Esophagus mucosa (tissue), 1 donor: ENCODE measurements around the gene MYPOP. TPM values are rescaled to one million over a fixed set of nuclear protein-coding genes. Genes with fewer than 3 reads are reported as not detected.

Source experiments
- ATAC-seq: fragments of 200-7000 bp; cut with Tn5 transposase; one replicate; pipeline ENCODE4 v1.9.1; 2020
- total RNA-seq: library from RNA; stranded (reverse); gene quantifications from one replicate; pipeline ENCODE4 v1.2.4, GENCODE V29; 2023
- donor health status: DM: yes; HTN: yes; CAD: no.

Gene MYPOP, protein sequence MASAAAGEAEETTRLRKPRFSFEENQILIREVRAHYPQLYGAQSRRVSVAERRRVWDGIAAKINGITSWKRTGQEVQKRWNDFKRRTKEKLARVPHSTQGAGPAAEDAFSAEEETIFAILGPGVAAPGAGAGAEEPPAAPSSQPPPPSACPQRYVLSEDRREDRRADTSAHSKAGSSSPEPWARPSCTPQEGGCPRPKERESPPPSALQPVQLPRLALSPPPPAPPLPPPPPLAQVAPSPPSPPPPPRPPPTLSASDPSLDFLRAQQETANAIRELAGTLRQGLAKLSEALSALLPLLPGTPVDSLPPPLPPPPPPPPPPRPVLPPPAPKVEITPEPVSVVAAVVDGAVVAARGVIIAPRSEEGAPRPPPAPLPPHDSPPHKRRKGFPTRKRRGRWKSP
- total RNA-seq: 3.7 TPM

DNA sequence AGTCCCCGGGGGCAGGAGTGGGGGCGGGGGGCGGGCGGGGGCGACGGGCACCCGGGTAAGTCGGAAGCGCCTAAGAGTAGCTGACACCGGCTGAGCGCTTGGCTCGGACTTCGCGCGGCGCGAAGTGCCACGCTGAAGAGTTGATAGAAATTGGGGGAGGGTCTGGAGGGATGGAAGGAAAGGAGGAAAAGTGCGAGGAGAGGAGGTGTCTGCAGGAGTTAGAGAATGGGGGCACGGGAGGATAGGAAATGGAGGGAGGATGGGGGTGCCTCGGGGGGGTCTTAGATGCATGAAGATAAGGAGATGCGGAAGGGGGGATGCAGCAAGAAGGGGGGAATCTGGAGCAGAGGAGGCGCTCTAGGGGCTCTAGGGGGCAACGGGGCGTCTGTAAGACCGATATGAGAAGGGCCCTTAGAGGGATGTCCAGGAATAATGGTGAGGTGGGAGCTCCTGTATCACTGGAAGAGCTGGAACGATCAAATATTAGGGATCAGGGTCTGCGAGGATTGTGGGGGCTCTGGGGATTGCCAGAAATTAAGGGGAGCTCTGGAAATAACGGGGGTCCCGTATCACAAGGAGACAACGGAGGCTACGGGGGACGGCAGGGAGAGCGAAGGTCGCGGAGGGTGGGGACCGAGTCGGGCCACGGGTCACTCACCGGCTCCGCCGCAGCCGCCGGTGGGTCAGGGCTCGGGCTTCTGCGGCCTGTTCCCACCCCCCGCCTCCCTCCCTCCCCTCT is at the start of gene MYPOP:
TSS of gene MYPOP (minus strand) at position 702 of the 739 bp plus-strand sequence. CDS start 840 bp downstream, outside the sequence.
- ATAC-seq: no peak

DNA sequence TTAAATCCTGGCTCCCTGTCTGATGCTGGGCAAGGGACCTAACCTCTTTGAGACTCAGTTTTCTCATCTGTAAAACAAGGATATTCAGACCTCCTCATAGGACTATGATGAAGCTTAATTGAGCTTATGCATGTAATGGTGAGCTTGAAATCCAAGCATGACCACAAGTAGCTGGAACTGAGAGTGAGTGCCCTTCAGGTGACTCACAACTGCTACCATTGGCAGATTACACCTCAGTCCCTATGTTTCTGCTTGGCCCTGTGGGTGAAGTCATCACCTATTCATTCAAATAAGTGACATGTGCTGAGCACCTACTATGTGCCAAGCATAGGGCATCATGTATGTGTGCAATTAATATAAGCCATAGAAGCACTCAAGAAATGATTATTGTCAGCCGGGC is 45.5 kb upstream of the MYPOP start:
- no peak for ATAC-seq

DNA sequence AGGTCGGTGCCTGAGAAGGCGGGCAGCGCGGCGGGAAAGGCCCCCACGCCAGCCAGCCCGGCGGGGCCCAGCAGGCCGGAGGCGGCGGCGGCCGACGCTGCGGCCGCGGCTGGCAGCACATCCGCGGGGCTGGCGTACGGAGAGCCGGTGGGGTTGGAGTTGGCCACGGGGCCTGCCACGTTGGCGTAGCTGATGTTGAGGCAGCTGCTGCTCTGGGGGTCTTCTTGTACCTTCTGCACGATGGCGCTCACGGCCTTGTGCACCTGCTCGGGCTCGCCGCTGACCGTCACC is 38.0 kb upstream of the MYPOP start:
- no peak for ATAC-seq

DNA sequence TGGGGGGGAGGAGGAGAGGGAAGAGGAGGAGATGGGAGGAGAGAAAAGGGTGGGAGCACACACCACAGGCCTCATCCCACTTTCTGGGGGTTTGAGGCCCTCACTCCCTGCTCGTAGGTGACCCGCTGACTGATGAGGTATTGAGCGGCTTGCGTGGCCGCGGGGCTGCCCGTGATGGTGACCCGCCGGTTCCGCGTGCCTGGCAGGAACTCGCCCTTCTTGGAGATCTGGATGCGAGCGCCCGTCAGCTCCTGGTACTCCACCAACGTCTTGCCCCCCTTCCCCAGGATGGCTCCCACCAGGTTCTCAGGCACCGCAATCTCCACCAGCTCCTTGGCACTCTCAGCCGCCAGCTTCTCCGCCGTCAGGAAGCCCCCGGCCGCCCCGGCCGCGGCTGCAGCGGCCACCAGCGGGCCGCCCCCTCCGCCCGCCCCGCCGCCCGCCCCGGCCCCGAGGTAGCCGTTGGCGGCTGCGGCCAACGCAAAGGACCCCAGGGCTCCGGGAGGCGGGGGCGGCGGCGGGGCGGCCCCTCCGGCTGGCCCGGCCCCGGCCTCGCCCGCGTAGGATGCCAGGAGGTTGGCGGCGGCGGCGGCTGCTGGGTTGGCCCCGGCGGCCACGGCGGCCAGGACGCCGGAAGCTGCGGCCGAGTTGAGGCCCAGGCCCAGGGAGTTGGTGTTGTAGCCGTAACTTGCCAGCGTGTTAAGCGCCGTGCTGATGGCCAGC is 37.5 kb upstream of the MYPOP start:
- ATAC-seq: peak; percentile 22

DNA sequence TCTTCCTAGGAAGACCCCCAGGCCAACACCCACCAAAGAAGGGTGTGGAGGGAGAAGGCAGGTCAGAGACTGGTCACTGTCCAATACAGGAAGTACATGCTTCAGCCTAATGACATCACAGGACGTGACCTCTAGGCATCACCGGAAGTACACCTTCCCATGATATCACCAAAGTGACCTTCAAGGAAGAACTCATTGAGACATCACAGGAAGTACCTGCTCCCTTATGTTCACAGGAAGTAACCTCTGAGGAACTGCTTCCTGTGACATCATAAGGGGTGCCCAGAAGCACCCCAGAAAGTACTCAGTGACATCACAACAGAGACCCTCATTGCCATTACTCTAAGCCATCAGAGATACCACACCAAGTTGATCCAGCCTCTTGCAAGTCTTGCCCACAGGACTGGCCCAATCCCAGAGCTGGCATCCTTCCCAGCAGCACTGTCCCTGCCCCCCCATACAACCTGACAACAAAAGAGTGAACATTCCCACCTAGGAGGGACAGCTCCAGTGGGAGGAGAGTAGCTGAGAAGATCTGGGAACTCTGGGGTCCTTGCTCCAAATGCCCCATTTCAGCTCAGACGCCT is 36.4 kb upstream of the MYPOP start:
- ATAC-seq: peak; percentile 12

DNA sequence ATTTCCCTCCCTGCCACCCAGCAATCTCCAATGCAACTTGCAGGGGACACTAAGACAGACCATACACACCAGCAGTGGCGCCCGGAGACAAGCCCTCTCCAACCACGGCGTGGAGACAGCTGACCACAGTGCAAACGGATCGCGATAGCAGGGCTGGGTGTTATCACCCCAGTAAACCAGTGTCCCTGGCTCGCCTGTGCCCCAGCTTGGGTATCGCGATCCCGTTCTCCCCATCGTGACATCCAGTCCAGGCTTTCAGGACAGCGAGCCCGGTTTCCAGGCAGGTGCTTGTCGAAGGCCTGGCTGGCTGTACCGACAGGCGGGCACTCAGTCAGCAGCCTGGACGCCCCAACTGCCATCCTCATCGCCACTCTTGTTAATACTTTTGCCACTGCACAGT is 32.9 kb upstream of the MYPOP start:
- no peak for ATAC-seq

DNA sequence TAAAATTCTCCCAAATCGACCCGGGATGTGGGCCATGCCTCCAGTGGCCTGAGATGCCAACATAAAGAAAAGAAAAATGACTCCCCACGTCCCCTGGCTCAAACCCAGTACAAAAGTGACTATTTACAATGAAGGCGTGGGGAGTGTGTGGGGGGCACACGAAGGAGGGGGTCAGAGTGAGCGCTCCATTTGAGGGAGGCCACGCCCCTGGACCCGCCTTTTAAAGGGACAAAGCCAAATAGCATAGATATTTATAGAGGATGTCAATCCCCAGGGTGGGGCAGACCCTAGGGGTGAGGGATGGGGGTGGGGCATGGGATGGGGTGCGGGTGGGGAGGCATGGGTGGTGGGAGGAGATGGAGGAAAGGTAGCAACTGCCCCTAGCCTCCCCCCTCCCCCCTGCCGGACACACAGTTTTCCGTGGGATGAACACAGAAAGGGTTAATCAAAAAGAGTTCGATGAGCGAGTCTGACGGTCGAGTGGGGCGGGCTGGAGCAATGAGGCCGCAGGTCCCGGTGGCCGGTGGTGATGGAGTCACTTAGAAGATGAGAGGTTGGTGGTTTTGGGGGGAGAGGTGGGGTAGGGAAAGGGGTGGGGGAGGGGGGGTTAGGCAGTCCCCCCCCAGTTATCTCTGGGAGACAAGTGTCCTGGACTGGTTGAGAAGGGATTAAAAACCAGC is 32.3 kb upstream of the MYPOP start:
- ATAC-seq: no peak

DNA sequence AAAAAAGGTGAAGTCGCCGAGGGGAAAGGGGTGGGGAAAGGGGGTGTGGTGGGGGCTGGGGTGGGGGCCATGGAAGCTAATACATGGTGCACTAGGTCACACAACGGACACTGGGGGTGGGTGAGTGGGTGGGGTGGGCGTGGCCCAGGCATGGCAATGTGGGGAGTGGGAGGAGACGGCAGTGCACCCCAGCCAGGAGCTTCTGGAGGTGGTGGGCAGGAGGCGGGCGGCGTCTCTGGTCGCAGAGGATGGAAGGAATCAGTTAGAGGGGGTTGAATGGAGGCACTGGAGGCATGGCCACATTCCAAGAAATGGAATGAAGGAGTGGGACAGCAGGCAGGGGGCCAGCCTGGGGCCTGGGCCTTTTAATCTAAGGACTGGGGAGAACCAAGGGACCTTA is 31.3 kb upstream of the MYPOP start:
- ATAC-seq: no peak

DNA sequence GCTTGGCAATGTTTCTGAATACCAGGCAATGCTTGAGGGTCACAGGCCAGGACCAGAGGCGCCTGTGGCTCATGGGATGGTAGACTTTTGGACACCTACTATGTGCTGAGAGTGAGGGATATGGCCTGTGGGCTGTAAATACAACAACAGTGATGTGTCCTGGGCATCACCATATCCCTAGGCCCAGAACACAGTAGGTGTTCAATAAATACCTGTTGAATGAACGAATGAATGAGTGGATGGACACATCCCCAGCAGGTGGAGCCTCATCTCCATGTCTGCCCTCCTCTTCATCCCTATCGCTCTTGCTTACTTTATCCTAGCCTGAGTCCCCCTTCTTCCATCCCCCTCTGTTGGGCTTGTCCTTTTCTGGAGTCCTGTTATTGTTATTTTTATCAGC is 28.6 kb upstream of the MYPOP start:
- ATAC-seq: no peak

DNA sequence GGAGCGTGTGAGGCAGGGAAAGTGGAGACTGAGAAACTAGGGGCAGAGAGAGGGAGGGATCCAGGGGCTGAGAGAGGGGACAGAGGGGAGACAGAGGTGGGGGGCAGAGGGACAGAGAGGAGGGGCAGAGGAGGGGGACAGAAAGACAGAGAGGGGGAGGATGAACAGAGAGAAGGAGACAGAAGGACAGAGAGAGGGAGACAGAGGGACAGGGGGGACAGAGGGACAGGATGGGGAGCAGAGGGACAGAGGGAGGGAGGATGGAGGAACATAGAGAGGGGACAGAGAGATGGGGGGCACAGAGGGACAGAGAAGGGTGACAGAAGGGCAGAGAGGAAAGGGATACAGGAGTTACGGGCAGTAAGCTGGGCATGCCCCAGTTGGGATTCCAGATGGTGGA is 26.8 kb upstream of the MYPOP start:
- ATAC-seq: no peak

DNA sequence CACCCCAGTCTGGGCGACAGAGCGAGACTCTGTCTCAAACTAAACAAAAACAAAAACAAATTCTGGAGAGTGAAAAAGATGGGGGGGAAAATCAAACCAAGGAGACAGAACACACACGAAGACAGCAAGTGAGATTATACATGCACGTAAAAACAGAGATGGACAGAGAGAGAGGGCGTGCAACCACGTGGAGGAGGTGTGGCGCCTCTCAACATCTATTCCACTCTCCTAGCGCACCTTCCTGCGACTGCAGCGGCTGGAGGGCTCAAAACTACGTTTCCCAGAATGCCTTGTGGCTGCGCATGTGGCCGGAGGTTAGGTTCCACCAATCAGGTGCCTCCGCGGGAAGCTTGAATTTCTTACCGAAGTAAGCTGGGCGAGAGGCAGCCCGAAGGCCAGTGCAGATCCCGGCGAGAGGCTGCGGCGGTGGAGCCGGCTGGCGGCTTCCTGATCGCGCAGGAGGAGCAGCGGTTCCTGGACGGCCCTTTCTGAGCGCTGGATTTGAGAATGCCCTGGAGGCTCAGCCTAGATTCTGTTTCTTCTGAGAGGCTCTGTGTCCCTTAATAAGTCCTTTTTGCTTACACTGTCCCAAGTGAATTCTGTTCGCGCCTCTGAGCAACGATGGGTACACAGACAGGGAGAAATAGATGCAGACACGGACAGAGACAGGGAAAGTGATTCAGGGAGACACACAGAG is 25.3 kb upstream of the MYPOP start:
- ATAC-seq: peak; percentile 89

DNA sequence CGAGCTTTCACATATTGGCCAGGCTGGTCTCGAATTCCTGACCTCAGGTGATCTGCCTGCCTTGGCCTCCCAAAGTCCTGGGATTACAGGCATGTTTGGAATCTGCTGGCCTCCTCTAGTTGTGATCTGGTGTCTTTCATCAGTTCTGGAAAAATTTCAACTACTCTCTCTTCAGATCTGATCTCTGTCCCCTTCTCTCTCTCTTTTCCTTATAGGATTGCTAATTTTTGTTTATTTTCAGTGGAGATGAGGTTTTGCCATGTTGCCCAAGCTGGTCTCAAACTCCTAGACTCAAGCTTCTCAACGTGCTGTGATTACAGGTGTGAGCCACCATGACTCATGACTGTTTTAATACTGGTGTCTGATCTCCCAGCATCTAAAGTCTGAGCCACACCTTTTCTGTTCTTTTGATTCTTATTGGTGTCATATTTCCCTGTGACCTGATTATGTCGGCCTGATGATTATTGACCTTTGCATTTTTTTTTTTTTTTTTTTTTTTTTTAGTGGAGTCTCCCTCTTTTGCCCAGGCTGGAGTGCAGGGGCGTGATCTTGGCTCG is 22.6 kb upstream of the MYPOP start:
- ATAC-seq: peak; percentile 43

DNA sequence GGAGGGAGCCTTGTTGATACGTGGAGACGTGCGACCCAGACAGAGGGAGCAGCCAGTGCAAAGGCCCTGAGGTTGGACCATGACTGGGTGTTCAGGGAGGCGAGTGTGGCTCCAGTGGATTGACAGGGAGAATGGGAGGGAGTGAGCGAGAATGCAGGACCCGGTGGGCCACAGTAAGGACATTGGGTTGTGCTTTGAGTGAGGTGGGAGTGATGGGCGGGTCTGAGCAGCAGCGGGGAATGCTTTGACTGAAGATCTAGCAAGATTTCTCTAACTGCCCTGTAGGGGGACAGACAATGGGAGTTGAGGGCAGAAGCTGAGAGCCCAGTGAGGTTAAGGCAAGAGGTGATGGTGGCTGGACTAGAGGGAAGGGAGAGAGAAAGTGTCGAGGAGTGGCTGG is 19.9 kb upstream of the MYPOP start:
- ATAC-seq: no peak

DNA sequence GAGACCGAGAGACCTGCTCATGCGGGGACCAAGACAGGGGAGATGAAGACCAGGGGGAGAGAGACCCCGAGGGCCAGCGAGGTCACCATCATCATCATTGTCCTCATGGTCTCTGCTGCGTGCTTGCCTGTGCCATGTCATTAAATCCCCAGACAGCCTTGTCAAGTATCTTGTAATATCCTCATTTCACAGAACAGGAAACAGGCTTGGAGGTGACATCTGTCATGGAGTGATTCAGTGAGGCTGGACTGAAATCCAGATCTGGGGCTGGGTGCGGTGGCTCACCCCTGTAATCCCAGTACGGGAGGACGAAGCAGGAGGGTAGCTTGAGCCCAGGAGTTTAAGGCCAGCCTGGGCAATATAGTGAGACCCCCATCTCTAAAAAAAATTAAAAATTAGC is 18.0 kb upstream of the MYPOP start:
- peak; percentile 48 for ATAC-seq

DNA sequence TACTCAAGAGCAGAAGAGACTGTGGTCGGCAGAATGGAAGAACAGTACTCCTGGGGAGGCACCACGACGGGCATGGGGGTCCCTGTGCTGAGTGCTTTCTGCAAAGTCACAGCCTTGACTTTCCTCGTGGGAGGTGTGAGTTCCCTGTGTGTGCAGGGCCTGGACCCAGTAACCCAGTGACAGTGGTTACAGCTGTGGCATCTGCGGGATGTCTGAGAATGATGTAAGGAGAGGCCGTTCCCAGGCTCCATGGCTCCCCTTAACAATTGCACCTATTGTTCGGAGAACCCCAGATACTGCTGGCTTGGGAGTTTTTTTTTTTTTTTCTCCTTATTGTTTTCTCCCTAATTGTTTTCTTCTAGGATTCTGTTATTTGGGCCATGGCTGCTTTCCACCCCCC is 17.3 kb upstream of the MYPOP start:
- ATAC-seq: peak; percentile 22

DNA sequence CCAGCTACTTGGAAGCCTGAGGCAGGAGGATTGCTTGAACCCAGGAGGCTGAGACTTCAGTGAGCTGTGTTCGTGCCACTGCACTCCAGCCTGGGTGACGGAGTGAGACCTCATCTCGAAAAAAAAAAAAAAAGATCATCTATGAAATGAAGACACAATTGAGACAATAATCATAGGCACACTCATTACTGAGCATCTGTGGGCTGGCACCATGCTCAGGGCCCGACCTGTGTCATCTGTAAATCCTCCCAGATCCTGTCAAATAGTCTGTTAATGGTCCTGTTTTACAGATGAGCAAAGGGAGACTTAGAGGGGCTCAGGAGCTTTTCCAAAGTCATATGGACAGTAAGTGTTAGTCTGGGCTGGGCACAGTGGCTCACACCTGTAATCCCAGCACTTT is 16.3 kb upstream of the MYPOP start:
- ATAC-seq: no peak

DNA sequence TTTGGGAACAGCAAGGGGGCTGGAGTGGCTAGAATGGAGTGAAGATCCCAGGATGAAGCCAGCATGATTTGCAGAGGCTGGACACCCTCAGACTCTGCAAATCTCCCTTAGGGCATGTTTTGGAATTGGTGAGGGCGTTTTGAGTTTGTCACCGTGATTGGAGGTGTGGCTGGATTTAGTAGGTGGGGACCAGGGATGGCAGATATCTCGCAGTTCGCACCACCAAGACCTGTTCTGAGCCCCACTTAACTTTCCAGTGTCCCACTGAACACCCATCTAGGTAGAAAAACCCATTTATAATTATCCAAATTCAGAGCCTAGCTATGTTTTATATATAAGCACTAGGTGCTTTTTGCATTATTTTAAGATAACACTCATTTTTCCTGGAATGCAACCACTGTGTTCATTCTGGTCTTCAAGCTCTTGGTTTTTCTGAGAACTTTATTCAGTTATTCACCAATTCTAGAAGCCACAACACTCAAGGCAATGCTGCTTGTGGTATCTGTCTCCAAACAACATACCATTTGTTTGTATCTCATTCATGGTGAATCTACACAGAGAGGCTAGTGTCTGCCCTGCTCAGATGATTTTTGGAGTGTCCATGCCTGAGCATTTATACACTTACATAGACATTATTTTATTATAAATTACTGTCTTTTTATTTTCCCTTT is 15.1 kb upstream of the MYPOP start:
- no peak for ATAC-seq

DNA sequence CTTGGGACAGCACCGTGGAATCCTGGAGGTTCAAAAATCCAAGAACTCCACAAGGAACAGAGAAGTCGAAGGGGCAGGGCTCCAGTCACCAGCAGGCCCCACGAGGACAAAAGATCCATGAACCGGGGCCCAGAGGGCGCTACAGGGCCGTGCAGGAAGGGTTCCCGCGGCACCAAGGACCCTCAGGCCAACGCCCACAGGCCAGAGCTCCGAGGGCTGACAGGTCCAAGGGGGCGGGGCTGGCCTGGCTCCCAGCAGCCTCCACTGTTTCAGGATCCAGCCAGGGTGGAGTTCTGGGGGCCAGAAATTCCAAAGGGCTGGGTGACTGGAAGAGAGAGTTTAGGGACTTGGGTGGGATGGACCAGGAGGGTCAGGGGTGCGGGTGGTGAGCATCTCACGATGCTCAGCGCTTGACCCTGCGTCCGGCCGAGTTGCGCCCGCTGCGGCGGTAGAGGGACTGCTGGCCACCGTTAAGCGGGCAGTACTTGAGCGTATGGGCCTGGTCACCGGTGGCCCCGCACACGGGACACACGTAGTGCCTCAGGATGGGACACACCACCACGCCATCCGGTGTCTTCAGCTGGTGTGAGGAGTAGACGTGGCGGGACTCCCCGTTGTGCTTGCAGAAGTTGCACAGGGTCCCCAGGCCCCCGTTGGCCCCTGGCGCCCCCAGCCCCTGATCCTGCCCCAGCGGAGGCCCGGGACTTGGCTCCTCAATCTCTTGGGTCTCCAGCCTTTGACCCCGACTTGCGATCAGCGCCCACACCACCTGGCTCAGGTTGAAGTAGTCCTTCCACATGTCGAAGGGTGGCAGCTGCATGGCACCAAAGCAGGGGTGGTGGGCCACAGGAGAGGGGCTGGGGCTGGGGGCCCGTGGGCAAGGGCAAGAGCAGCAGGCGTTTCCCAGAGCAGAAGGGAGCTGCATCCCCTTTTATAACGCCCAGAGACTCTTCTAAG is 11.7 kb upstream of the MYPOP start, which contains the start of gene NANOS2:
TSS of gene NANOS2 (minus strand) at position 905 of the 957 bp plus-strand sequence. CDS start at position 820, 85 bp downstream.
- peak; percentile 22 for ATAC-seq

DNA sequence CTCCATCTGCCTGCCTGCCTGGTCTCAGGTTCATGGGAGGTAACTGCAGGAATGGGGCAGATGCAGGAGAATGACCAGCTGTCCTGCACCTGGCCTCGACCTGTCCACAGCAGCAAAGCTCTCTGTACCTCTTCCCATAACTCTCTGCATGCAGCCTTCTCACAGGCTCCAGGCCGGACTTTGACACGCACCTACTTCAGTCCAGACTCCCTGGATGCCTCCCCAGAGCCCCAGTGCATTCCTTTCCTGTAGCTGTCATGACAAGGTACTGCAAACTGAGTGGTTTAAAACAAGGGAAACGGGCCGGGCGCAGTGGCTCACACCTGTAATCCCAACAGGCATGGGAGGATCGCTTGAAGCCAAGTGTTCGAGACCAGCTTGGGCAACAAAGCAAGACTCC is 8.9 kb upstream of the MYPOP start:
- ATAC-seq: no peak

DNA sequence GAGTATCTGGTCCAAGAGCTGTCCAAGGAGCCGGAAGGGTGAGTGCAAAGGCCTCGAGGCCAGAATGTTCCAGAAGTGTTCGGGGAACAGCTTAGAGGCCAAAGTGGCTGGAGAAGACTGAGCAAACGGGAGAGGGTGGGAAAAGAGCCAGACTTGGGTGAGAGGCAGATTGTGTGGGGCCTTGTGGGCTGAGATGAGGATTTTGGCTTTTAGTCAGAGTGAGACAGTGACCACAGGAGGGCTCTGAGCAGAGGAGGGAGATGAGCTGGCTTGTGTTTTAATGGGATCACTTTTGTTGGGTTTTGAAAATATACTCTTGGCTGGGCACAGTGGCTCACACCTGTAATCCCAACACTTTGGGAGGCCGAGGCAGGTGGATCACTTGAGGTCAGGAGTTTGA is 6.5 kb upstream of the MYPOP start:
- no peak for ATAC-seq
